Occipital lobe (tissue), 2 donors: Measurements from ENCODE around the gene RPS6KA5. TPM values are rescaled to one million over a fixed set of nuclear protein-coding genes. Genes with fewer than 3 reads are reported as not detected.
"Not testable (repeated sequence)": the region's sequence is repeated elsewhere in the genome, so short reads cannot be mapped to it uniquely, and the experiment has no call there.

Experiments
- DNase-seq: peaks from one replicate; lab custom pipeline; 2025; lab: John Stamatoyannopoulos, UW
- total RNA-seq: library from RNA; depleted of rRNA; stranded (reverse); fragments of >200 nt; gene quantifications from one replicate; pipeline ENCODE4 v1.2.3, GENCODE V29; 2014

Gene RPS6KA5
- total RNA-seq, 1 donor from 2014 or later, result 11.2 TPM

DNA sequence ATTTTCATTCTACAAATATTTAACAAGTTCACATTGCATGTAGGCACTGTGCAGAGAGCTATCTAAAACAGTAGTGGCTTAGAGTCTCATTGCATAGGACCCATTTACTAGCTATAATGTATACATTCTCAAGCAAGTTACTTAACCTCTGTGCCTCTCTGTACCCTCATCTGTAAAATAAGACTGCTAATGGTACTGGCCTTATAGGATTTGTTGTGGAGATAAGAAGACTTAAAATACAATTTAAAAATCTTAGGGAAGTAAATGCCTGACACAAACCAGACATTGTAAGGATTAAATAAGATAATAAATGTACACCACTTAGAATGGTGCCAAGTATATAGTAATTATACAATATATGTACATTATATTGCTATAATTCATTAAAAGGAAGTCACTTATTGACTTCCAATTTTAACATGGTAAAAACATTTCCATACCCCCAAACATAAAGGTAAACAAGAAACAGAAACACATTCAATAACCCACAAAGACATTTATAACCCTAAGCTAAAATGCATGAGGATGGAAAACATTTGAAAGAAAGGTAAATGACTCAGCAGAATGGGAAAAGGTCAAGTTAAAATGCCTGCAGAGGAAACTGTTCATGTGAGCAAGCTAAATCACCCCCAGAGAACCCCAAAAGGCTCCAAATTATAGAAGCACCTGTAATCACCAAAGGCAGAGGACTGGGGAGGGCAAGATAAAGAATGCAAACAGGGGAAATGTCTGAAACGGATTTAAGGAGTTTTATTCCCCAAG lies 30.8 kb downstream of the RPS6KA5 start:
- no peak for DNase-seq

DNA sequence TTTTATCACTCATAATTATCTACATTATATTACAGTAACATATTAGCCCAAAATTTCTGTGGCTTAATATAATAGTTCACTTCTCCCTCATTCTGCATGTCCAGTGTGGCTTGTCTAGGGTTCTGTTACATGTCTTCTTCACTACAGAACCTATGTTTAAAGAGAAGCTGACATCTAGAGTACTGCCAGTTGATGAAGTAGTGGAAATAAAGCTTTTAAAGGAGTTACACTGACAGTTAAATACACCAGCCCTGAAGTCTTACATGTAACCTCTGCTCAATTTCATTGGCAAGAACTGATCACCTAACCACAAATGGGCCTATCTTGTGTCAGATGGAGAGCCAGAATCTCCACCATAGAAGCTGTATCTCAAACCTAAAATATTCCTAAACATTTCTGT lies 32.9 kb downstream of the RPS6KA5 start:
- DNase-seq, result no peak

DNA sequence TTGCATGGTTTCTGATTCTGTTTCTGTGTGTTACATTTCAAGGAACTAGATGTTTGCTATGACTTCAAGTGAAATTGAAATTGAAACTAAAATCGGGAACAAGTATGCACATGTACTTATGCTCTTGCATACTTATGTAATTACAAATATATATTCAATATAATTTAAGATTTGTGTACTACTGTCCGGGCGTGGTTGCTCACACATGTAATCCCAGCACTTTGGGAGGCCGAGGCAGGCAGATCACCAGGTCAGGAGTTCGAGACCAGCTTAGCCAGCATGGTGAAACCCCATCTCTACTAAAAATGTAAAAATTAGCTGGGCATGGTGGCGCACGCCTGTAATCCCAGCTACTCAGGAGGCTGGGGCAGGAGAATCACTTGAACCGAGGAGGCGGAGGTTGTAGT lies 37.8 kb downstream of the RPS6KA5 start:
- DNase-seq, result not testable (repeated sequence)

DNA sequence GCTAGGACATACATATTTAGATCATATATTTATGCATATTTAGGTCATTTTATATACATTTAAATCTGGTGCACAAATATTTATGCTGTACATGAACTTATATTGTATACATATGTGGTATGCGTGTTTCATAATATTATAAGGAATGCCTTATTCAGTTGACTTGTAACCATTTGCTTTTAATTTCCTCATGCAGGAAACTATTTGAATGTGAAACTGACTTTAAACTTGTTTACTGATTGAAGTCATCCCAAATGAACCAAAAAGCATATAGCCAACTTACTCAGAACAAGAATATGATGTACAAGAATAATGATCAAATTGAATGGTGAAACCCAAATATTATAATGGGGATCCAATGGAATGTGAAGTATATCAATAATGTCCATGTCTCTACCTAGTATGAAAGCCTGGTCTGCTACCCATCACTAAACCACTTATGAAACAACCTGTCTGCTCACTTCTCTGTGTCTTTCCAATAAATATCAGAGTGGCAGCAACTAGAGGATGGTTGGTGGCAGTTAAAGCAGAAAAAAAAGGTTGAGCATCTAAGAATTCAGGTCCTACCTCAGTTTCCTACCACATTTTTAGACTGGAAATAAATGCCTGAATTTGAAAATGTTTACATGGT lies 38.3 kb downstream of the RPS6KA5 start:
- DNase-seq, result no peak

DNA sequence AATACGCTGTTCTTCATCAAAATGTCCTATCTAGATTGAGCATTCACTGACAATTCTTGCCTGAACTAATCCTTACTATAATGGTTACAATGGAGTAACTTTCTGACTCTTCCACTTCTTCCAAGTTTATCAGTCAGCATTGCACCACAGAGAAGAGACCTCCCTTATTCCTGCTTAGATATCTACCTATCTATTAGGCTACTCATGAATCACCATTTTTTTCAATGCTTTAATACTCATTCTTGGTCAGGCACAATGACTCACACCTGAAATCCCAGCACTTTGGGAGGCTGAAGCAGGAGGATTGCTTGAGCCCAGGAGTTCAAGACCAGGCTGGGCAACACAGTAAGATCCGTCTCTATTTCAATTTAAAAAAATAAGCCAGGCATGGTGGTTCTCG lies 39.3 kb downstream of the RPS6KA5 start:
- no peak for DNase-seq

DNA sequence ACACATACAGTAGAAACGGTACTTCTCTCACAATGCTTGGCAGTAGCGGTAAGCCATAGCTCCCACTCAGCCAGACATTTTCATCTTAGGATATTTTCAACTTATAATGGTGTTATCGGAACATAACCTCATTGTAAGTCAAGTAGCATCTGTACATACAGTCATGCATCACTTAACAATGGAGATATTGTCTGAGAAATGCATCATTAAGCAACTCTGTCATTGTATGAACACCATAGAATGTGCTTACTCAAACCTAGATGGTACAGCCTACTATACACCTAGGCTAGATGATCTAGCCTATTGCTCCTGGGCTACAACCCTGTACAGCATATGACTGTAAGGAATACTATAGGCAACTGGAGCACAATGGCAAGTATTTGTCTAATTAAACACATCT lies 40.8 kb downstream of the RPS6KA5 start:
- no peak for DNase-seq

DNA sequence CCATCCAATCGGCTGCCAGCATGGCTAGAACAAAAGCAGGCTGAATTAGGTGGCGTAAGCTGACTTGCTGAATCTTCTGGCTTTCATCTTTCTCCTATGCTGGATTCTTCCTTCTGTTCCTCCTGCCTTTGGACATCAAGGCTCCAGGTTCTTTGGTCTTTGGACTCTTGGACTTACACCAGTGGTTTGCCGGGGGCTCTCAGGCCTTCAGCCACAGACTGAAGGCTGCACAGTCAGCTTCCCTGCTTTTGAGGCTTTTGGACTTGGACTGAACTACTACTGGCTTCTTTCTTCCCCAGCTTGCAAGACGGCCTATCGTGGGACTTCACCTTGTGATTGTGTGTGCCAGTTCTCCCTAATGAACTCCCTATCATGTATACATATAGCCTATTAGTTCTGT lies 42.0 kb downstream of the RPS6KA5 start:
- DNase-seq, result no peak

DNA sequence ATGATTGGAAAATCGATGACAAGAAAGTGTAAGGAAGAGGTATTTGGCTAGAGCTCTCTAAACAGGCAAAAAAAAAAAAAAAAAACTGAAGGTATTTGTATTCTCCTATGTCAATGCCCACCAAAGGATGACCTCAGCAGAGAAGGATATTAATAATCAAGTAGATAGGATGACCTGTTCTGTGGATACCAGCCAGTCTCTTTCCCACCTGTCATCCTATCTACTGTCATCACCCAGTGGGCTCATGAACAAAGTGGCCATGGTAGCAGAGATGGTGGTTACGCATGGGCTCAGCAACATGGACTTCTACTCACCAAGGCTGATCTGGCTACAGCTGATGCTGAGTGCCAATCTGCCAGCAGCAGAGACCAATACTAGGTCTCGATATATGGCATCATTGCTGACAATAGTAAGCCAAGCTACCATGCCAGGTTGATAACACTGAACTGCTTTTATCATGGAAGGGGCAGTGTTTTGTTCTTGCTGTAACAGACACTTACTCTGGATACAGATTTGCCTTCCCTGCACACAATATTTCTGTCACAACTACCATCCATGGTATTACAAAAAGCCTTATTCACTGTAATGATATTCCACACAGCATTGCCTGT lies 43.5 kb downstream of the RPS6KA5 start:
- DNase-seq, result no peak

DNA sequence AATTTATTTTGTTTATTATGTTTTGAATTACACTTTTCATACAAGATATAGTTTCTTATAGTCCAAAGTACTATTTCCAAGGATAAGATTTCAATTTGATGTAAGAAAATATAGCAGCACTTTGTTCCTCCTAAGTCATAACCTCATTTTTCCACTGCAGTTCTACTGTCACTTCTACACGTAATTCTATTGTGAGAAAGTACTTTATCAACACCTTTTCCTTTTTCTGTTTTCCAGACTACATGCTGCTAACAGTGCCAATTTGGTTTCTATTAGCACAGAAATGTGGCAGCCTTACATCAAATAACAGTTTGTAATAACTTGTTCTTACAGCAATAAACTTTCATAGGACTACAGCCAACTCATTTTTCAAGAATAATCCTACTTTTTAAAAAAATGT lies 45.0 kb downstream of the RPS6KA5 start:
- DNase-seq, result no peak

DNA sequence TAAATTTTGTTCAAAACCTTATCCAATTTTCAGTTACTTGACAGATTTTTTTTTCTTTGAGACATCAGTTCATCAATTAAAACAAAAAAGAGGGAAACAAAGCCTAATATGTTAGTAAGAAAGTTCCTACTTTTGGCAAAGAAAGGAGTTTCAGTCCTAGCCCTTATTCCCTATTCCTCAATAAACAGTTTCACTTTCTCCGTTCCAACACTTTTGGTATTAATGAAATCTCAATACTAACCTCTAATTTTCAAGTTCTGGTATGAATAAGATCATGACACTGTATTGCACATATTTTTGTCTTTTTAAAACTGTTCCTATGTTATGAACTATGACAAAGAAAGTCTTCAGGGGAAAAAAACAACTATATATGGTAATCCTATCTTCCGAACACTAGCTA lies 48.4 kb downstream of the RPS6KA5 start:
- no peak for DNase-seq

DNA sequence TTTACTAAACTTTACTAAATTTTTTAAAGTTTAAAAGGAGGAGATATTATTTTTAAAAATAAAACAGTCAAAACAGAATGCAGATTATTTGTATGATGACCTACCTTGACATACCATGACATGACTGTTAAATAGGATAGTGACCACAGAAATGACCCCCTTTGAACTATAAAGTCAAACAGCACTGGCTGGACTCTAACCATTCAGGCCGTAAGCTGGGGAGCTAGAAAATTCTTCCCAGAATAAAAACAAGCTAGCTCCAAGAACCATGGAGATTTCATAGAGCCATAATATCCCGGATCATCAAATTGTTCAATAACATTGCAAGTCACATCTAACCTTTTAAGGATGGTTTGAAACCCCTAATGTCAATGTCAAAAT lies 50.3 kb downstream of the RPS6KA5 start:
- no peak for DNase-seq

DNA sequence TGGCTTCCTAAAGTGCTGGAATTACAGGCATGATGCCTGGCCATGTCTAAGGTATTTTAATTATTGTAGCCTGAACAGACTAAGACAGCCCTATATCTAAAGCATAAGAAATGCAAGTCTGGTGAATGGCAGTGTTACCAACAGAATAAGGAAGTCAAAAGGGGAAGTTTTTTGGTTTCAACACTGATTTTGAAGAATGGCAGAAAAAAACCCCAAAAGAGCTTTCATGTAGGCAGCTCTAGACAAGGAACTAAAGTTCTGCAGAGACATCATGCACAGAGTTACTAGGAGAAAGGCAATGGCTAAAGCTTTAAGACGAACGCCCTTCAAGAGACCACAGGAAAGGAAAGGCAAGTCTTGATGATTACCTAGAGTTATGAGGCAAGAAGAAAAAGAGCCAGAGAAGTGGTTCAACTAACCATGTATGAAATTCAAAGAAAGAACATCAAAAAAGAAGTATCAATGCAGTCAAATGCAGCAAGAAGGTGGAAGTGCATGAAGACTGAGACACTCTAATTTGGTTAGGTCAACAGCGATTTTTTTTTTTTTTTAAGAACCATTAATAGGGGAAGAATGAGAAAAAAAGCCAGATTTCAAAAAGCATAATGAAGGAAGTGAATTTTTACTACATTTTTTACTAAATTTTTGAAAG lies 50.8 kb downstream of the RPS6KA5 start:
- no peak for DNase-seq

DNA sequence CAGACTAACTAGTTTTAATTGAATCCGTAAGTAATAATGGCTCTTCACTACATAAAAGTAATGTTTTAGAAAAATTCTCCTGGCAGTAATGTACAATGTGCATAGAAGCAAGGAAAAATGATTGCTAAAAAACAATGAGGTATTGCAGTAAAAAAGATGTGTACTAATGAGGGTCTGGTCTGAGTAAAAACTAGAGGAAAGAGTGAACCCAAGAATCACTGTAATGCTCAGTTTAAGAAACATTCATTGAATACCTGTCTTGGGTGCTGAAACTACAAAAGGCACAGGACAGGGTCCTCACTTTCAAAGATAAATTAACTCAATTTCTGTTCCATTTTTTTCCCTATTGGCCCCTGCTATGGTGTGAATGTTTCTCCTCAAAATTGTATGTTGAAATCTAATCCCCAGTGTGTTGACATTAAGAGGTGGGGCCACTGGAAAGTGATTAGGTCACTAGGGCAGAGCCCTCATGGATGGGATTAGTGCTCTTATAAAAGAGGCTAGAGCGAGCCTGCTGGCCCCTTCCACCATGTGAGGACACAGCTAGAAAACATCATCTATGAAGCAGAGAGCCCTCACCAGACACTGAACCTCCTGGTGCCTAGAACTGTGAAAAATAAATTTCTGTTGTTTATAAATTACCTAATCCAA lies 51.6 kb downstream of the RPS6KA5 start:
- no peak for DNase-seq

DNA sequence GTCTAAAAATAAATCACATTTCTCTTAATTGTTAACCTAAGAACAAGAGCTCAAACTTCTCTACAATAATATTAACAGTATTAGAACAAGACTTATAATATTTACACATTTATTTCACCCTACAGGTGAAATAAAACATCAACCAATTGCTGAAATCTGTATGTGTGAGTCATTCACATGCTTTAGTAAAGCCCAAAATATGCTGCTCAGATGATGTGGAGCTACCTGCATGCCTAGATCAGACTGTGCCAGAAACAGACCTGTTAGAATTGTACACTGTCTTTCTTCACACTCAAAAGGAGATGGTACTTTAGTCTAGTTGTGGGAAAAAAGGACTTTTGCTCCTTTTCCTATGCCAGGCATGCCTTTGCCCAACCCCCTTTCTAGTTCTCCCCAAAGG lies 54.7 kb downstream of the RPS6KA5 start:
- DNase-seq, result no peak

DNA sequence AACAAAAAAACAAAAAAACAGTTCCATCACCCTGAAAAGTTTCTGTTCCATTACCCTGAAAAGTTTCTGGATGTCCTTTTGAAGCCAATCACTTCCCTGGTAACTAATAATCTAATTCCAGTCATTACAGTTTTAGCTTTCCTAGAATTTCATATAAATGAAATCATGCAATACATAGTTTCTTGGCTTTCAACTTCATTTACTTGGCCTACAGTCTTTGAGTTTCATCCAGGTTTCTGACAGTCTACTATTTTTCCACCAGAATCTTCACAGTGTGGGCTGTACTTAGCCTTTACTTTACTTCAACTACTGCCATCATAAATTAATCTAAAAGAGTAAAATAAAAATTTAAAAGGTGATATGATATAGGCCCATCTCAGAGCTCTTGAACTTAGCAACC lies 55.5 kb downstream of the RPS6KA5 start:
- no peak for DNase-seq

DNA sequence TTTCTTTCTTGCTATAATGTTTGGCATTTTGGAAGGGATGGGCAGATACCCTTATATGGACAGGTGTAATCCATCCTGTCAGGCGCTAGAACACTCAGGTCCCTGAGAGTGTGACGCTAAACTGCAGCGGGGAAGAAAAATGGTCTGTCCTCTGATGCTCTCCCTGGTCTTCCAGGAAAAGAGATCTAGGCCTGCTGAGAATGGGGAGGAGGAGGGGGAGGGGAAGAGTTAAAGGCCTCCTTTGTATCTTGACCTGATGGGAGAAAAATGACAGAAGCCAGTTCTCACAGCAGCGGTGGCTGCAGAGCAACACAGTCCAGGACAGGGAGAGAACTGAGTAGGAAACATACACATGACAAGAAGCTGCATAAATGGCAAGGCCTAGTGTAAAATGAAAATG lies 61.1 kb downstream of the RPS6KA5 start:
- DNase-seq, result peak; percentile 20

DNA sequence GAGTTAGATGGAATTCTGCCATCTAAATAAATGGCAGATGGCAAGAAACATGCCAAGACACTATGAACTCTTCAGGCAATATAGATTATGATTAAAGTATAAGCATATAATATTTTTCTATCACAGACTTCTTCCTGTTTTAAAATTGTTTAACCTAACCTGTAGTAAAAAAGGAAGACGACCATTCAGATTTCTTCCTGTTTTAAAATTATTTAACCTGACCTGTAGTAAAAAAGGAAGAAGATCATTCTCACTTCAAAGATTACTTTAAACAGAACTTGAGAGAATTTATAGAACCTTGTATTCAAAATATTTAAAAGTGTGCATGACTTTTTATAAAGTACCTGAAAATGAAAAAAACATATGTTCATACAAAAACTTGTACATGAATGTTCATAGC lies 63.5 kb downstream of the RPS6KA5 start:
- no peak for DNase-seq

DNA sequence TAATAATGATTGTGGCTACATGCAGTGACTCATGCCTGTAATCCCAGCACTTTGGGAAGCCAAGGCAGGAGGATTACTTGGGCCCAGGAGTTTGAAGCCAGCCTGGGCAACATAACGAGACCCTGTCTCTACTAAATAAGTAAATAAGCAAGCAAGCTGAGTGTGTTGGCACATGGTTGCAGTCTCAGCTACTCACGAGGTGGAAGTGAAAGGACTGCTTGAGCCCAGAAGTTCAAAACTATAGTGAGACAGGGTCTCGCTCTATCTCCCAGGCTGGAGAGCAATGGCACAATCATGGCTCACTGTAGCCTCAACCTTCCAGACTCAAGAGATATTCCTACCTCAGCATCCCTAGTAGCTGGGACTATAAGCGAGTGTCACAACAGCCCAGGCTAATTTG lies 64.7 kb downstream of the RPS6KA5 start:
- DNase-seq, result no peak

DNA sequence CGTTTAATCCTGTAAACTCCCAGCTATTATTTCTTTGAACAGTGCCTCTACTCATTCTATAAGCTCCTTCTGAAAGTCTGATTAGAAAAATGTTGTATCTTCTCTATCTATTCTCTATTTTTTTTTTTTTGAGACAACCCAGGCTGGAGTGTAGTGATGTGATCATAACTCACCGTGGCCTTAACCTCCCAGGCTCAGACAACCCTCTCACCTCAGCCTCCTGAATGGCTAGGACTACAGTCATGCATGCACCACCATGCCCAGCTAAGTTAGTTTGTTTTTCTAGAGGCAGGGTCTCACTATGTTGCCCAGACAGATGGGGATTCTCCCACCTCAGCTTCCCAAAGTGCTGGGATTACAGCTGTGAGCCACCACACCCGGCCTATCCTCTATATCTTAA lies 66.6 kb downstream of the RPS6KA5 start:
- no peak for DNase-seq

DNA sequence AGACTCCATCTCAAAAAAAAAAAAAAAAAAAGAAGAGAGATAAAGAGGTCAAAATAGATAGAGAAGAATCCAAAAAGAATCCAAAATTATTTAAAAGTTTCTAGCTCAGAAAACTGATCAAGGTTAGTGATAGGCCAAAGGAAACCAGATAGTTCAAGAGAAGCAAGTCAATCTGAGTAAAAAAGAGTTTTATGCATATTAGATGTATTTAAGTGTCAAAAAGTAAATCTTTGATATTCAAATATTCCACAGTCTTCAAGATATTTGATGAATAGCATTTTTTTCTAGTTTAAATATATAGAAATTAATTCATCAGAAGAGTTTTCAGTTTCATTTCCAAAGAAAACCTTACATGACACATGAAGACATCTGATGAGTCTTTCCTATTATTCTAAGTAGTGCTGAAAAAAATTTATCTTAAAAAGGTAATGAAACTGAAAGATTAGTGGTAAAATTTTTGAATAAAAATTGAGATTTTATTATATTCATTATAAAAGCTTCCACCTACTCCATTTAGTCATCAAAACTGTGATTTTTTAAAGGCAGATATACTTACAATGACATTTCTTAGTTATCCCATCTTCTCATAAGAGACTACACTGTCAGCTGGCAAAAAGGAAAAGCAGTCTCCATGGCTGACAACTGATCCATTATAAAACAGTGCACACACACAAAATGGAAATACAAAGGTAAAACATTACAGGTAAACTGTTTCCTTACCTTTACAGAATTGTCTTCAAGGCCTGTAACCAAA lies 68.6 kb downstream of the RPS6KA5 start:
- DNase-seq, result no peak

DNA sequence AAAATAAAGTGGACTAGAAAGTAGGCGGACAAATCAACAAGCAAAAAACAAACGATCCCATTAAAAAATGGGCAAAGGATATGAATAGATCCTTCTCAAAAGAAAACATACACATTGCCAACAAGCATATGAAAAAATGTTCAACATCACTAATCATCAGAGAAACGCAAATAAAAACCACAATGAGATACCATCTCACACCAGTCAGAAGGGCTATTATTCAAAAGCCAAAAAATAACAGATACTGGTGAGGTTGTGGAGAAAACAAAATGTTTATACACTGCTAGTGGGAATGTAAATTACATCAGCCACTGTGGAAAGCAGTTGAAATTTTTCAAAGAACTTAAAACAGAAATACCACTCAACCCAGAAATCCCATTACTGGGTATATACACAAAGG lies 70.3 kb downstream of the RPS6KA5 start:
- no peak for DNase-seq
